Spleen (tissue), 7 donors: ENCODE measurements around the gene RBM26.

Source experiments
- CTCF ChIP-seq, 11 experiments: fragments of 200-600 bp in 7 of 11; fragments of 450-650 bp in 4 of 11; sonication (generic) in 4 of 11; IDR thresholded peaks in 8 of 11; conservative IDR thresholded peaks in 3 of 11; 1 replicate in 7 of 11; 2 replicates in 4 of 11; pipeline versions ENCODE4 v1.4.0 to v1.8.0; 2016 to 2021; ENCODE audit warnings: antibody characterized with exemption in 11 of 11, inconsistent platforms in 4 of 11, mild to moderate bottlenecking in 1 of 11
- POLR2A ChIP-seq, 3 donors: fragments of 450-650 bp; IDR thresholded peaks; one replicate each; pipeline ENCODE4 v1.5.1; 2017; ENCODE audit warnings: antibody characterized with exemption in 3 of 3, mild to moderate bottlenecking in 1 of 3
- POLR2AphosphoS5 ChIP-seq, 3 donors: sonication (generic); formaldehyde crosslinking; IDR thresholded peaks; one replicate each; pipeline ENCODE4 v1.5.1; 2017; ENCODE audit warnings: antibody characterized with exemption in 3 of 3
- donor health status: DM: no; HTN: no; CAD: no; lungs with moderate emphysema.
- donor health status: DM: no; HTN: no; CAD: no.
- donor health status: DM: no; HTN: no; CAD: no.

GRCh38 chr13:79409828-79410227 is 3.8 kb upstream of the RBM26 start:
- TF ChIP-seq CTCF (IDR thresholded peaks at IDR 0.05 in 8 of 11, conservative IDR thresholded peaks at IDR 0.05 in 3 of 11), result no peak
- TF ChIP-seq POLR2A (IDR thresholded peaks at IDR 0.05), result no peak
- TF ChIP-seq POLR2AphosphoS5 (IDR thresholded peaks at IDR 0.05), result no peak
